Neural progenitor cell (in vitro differentiated cells): ENCODE data around the gene ZNF700. TPM values are rescaled to one million over a fixed set of nuclear protein-coding genes. Genes with fewer than 3 reads are reported as not detected.

Source experiments
- DNase-seq: peaks from one replicate; pipeline ENCODE4 v3.0.0-alpha.2; 2016; ENCODE audit warnings: low spot score
- H2AFZ ChIP-seq: fragments of 200-600 bp; sonication (generic); replicated peaks from 2 replicates; pipeline ENCODE4 v1.6.1; 2016; ENCODE audit warnings: antibody characterized with exemption
- H3F3A ChIP-seq: fragments of 200-600 bp; sonication (generic); 2 replicates; pipeline ENCODE4 v1.6.1; 2016; ENCODE audit warnings: antibody characterized with exemption, low read depth
- H3K27ac ChIP-seq: fragments of 200-600 bp; sonication (generic); 2 replicates; pipeline ENCODE4 v1.5.1; 2016; ENCODE audit warnings: mild to moderate bottlenecking
- H3K27me3 ChIP-seq: fragments of 200-600 bp; sonication (generic); 2 replicates; pipeline ENCODE4 v1.6.1; 2016; ENCODE audit warnings: mild to moderate bottlenecking, moderate library complexity
- H3K36me3 ChIP-seq: fragments of 200-600 bp; sonication (generic); 2 replicates; pipeline ENCODE4 v1.5.1; 2016
- H3K4me1 ChIP-seq: fragments of 200-600 bp; sonication (generic); 2 replicates; pipeline ENCODE4 v1.6.1; 2016; ENCODE audit warnings: mixed run types
- H3K4me2 ChIP-seq: fragments of 200-600 bp; sonication (generic); 2 replicates; pipeline ENCODE4 v1.6.1; 2016
- H3K4me3 ChIP-seq: fragments of 200-600 bp; sonication (generic); 2 replicates; pipeline ENCODE4 v1.5.1; 2016
- H3K79me2 ChIP-seq: fragments of 200-600 bp; sonication (generic); 2 replicates; pipeline ENCODE4 v1.6.1; 2016; ENCODE audit warnings: low read depth
- H3K9ac ChIP-seq: fragments of 200-600 bp; sonication (generic); 2 replicates; pipeline ENCODE4 v1.6.1; 2016
- H3K9me3 ChIP-seq: fragments of 200-600 bp; sonication (generic); 2 replicates; pipeline ENCODE4 v1.5.1; 2016; ENCODE audit warnings: low read depth
- H4K20me1 ChIP-seq: fragments of 200-600 bp; sonication (generic); 2 replicates; pipeline ENCODE4 v1.6.1; 2016; ENCODE audit warnings: low read depth
- H3K27ac Mint-ChIP-seq: 3 replicates; pipeline ENCODE4 v1.8.0; 2021; ENCODE audit warnings: mixed read lengths
- H3K27me3 Mint-ChIP-seq: 2 replicates; pipeline ENCODE4 v1.8.0; 2022; ENCODE audit warnings: low read depth, mild to moderate bottlenecking, inconsistent platforms, moderate library complexity, mixed read lengths; ENCODE audit not compliant: insufficient read depth
- H3K36me3 Mint-ChIP-seq: 3 replicates; pipeline ENCODE4 v1.8.0; 2021; ENCODE audit warnings: mixed read lengths
- H3K4me1 Mint-ChIP-seq: 3 replicates; pipeline ENCODE4 v1.8.0; 2021; ENCODE audit warnings: mixed read lengths
- H3K4me3 Mint-ChIP-seq: 3 replicates; pipeline ENCODE4 v1.8.0; 2021; ENCODE audit warnings: mild to moderate bottlenecking, moderate library complexity, mixed read lengths
- H3K9me3 Mint-ChIP-seq: 3 replicates; pipeline ENCODE4 v1.8.0; 2020; ENCODE audit warnings: mixed read lengths
- CTCF ChIP-seq: fragments of 200-600 bp; sonication (generic); IDR thresholded peaks from 2 replicates; pipeline ENCODE4 v1.5.1; 2017; ENCODE audit warnings: antibody characterized with exemption, mild to moderate bottlenecking
- EZH2 ChIP-seq: fragments of 200-600 bp; sonication (generic); IDR thresholded peaks from 2 replicates; pipeline ENCODE4 v1.6.1; 2017; ENCODE audit warnings: antibody characterized with exemption, mild to moderate bottlenecking, moderate library complexity
- EZH2phosphoT487 ChIP-seq: fragments of 200-600 bp; sonication (generic); IDR thresholded peaks from 2 replicates; pipeline ENCODE4 v1.6.1; 2017; ENCODE audit warnings: antibody characterized with exemption
- total RNA-seq: library from RNA; depleted of rRNA; stranded (reverse); fragments of >200 nt; gene quantifications from 2 replicates; pipeline ENCODE4 v1.2.3, GENCODE V29; 2015; ENCODE audit warnings: low replicate concordance

The ZNF700 gene
- total RNA-seq, 1 donor from 2014 or later = 29.4 TPM

GRCh38 chr19:11970174-11970573 lies 45.3 kb downstream of the ZNF700 start:
- Mint-ChIP-seq H3K27me3 (no peaks in the 10 kb centered on the region), H3K9me3 (peaks cover 56% of the 10 kb centered on the region)
- no peak for TF ChIP-seq EZH2
- TF ChIP-seq EZH2phosphoT487 = no peak
- TF ChIP-seq CTCF = no peak

GRCh38 chr19:11971041-11971440 lies 46.1 kb downstream of the ZNF700 start:
- no peak overlapping the region for H3K4me3 Mint-ChIP-seq
- H3K27me3 ChIP-seq = peaks cover 8% of the 10 kb centered on the region
- H4K20me1 ChIP-seq = no peaks in the 10 kb centered on the region
- H3F3A ChIP-seq = no peaks in the 10 kb centered on the region
- no peak overlapping the region for H2AFZ ChIP-seq
- H3K4me2 ChIP-seq = no peak overlapping the region
- H3K9me3 ChIP-seq = peaks cover 5% of the 10 kb centered on the region
- H3K4me3 ChIP-seq = no peak overlapping the region
- H3K79me2 ChIP-seq = no peaks in the 10 kb centered on the region
- no peak for TF ChIP-seq EZH2phosphoT487
- TF ChIP-seq CTCF = no peak
- TF ChIP-seq EZH2 = no peak
- no peak overlapping the region for H3K27ac Mint-ChIP-seq
- H3K36me3 ChIP-seq = no peaks in the 10 kb centered on the region
- H3K36me3 Mint-ChIP-seq = peaks cover 20% of the 10 kb centered on the region
- no peaks in the 10 kb centered on the region for H3K4me1 ChIP-seq
- H3K9ac ChIP-seq = no peak overlapping the region
- H3K27me3 Mint-ChIP-seq = no peaks in the 10 kb centered on the region
- H3K27ac ChIP-seq = no peak overlapping the region
- H3K4me1 Mint-ChIP-seq = no peaks in the 10 kb centered on the region
- DNase-seq = no peak
- peaks cover 59% of the 10 kb centered on the region for H3K9me3 Mint-ChIP-seq

More at GRCh38 chr19:11970174-11970573, 45.3 kb downstream of the ZNF700 start:
- no peaks in the 10 kb centered on the region for H3K36me3 ChIP-seq
- H2AFZ ChIP-seq = no peak overlapping the region
- DNase-seq = no peak
- H3K9ac ChIP-seq = no peak overlapping the region
- H3K4me3 ChIP-seq = no peak overlapping the region
- Mint-ChIP-seq H3K36me3 (peaks cover 20% of the 10 kb centered on the region), H3K27ac (no peak overlapping the region), H3K4me1 (peaks cover 4% of the 10 kb centered on the region), H3K4me3 (no peak overlapping the region)
- H3F3A ChIP-seq = peaks cover 7% of the 10 kb centered on the region
- H3K27me3 ChIP-seq = peaks cover 8% of the 10 kb centered on the region
- no peak overlapping the region for H3K4me2 ChIP-seq
- H3K9me3 ChIP-seq = peaks cover 5% of the 10 kb centered on the region
- H3K27ac ChIP-seq = no peak overlapping the region
- H3K79me2 ChIP-seq = no peaks in the 10 kb centered on the region
- H4K20me1 ChIP-seq = no peaks in the 10 kb centered on the region
- no peaks in the 10 kb centered on the region for H3K4me1 ChIP-seq

GRCh38 chr19:11973019-11973810 lies 48.3 kb downstream of the ZNF700 start:
- H3K4me2 ChIP-seq = no peak overlapping the region
- Mint-ChIP-seq H3K27ac (no peak overlapping the region), H3K36me3 (peaks cover 27% of the 10 kb centered on the region), H3K4me3 (no peak overlapping the region), H3K27me3 (no peaks in the 10 kb centered on the region), H3K4me1 (no peaks in the 10 kb centered on the region), H3K9me3 (peaks cover 68% of the 10 kb centered on the region)
- H3K27me3 ChIP-seq = no peaks in the 10 kb centered on the region
- H3K4me3 ChIP-seq = no peak overlapping the region
- peaks cover 16% of the 10 kb centered on the region for H3K9me3 ChIP-seq
- peaks cover 4% of the 10 kb centered on the region for H3F3A ChIP-seq
- H3K79me2 ChIP-seq = no peaks in the 10 kb centered on the region
- DNase-seq = no peak
- H4K20me1 ChIP-seq = no peaks in the 10 kb centered on the region
- no peak overlapping the region for H3K9ac ChIP-seq
- H2AFZ ChIP-seq = no peak overlapping the region
- H3K36me3 ChIP-seq = peaks cover 11% of the 10 kb centered on the region
- H3K4me1 ChIP-seq = no peaks in the 10 kb centered on the region
- no peak overlapping the region for H3K27ac ChIP-seq
- TF ChIP-seq EZH2 (no peak), CTCF (no peak)
